D721Med (cell line): ENCODE results near the gene NAGPA.

Source experiments
- DNase-seq: peaks from one replicate; pipeline ENCODE4 v3.0.0; 2011; ENCODE audit warnings: low spot score; ENCODE audit not compliant: insufficient read length
- FAIRE-seq: peaks from 2 replicates; lab custom pipeline; 2011; peaks lifted over from hg19 to GRCh38; lab: Jason Lieb, UNC
- CTCF ChIP-seq: IDR thresholded peaks from 2 replicates; pipeline ENCODE4 v1.5.1; 2012; ENCODE audit warnings: mild to moderate bottlenecking, control low read depth; ENCODE audit not compliant: insufficient read depth; ENCODE audit errors: missing control alignments

Gene NAGPA

DNA sequence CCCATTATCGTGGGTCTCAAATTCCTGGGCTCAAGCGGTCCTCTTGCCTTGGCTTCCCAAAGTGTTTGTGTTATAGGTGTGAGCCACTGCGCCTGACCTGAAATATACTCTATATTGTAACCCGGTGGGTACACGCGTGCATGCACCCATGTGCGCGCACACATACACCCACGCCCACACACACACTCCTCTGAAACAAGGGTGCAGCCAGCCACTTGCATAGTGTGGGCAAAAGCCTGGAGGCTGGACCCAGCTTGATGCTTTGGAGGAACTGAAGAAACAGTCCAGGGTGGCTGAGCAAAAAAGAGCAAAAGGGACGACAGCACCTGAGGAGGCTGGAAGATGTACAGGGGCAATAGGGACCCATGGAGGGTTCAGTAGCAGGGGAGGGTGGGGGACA is 29.9 kb downstream of the NAGPA start:
- FAIRE-seq (no peak), DNase-seq (no peak)
- no peak for TF ChIP-seq CTCF

GRCh38 chr16:5003211-5003610 is 30.5 kb downstream of the NAGPA start:
- DNase-seq (no peak), FAIRE-seq (no peak)
- TF ChIP-seq CTCF, result no peak

DNA sequence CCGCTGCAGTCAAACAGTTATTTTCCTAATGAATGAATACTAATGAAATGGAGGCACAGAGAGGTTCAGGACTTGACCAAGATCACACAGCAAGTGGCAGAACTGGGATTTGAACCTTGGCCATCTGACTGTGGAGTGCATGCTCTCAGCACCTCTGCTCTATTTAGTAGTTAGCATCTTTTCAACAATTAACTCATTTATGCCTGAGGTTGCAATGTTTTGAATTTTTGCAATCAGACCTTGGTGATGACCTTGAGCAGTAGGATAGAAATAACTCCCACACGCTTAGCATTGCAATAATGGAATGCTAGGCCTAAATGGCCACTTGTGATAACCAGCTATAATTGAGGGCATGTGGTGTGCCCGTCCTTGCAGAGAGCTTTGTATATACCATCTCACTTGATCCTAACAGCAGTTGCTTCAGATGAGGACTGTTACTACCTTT is 31.0 kb downstream of the NAGPA start:
- no peak for TF ChIP-seq CTCF
- no peak for FAIRE-seq
- DNase-seq, result no peak

GRCh38 chr16:5001986-5002385 is 31.7 kb downstream of the NAGPA start:
- no peak for DNase-seq
- FAIRE-seq, result no peak
- TF ChIP-seq CTCF, result no peak

DNA sequence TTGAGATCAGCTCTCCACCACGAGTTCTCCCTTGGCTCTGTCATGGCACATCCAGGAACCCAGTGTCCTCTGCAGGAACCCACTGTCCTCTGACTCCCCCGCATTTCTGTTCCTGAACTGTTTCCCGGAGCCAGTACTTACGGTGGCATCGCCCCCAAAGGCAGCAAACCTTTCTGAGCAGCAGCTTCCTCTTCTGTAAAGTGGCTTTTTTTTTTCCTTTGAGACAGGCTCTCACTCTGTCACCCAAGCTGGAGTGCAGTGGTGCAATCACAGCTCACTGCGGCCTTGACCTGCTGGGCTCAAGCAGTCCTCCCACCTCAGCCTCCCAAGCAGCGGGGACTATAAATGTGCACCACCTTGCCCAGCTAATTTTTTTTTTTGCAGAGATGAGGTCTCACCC is 32.2 kb downstream of the NAGPA start:
- TF ChIP-seq CTCF, result no peak
- DNase-seq (no peak), FAIRE-seq (no peak)

GRCh38 chr16:5000573-5001001 is 33.1 kb downstream of the NAGPA start:
- no peak for TF ChIP-seq CTCF
- no peak for DNase-seq
- no peak for FAIRE-seq

GRCh38 chr16:4994719-4995434 is 38.9 kb downstream of the NAGPA start:
- no peak for DNase-seq
- no peak for TF ChIP-seq CTCF
- no peak for FAIRE-seq
